BE2C (cell line): ENCODE results near the gene CDK15.

Source experiments
- DNase-seq: peaks from one replicate; pipeline ENCODE4 v3.0.0-alpha.2; 2020
- H3K27me3 ChIP-seq: fragments of 250-450 bp; sonication (Bioruptor Pico); 2 replicates; pipeline ENCODE4 v1.5.1; 2020; ENCODE audit warnings: mild to moderate bottlenecking
- H3K36me3 ChIP-seq: fragments of 250-450 bp; sonication (Bioruptor Pico); 2 replicates; pipeline ENCODE4 v1.5.1; 2020; ENCODE audit warnings: mild to moderate bottlenecking
- H3K4me1 ChIP-seq: fragments of 250-450 bp; sonication (Bioruptor Pico); 2 replicates; pipeline ENCODE4 v1.5.1; 2020
- H3K4me3 ChIP-seq: 2 replicates; pipeline ENCODE4 v1.5.1; 2011; ENCODE audit warnings: low read depth, low read length
- H3K9me3 ChIP-seq: fragments of 250-450 bp; sonication (Bioruptor Pico); 2 replicates; pipeline ENCODE4 v1.5.1; 2020
- TF ChIP-seq, protein P1 (sequence below): IDR thresholded peaks from 2 replicates; pipeline ENCODE4 v1.5.1; 2012; ENCODE audit warnings: mild to moderate bottlenecking, low read depth, low read length

Gene CDK15

DNA sequence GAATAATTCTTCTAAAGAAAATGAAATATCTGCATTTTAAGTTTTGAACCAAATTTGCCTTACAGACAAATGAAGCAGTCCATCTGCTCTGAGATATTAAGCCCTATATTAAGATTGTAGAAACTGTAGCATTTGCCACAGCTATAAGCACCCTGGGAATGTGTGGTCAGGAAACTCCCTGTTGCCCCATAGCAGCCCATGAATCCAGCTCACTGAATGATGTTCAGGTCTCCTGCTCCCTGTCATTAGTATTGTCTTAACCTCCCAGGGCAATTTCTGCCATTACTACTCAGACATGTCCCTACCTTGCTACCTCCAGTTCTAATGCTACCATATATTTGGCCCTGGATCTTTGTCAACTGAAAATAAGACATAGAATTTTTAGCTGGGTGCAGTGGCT, 41.1 kb downstream of the CDK15 start:
- no peak for DNase-seq
- H3K4me1 ChIP-seq = no peaks in the 10 kb centered on the region
- TF ChIP-seq, protein P1, sequence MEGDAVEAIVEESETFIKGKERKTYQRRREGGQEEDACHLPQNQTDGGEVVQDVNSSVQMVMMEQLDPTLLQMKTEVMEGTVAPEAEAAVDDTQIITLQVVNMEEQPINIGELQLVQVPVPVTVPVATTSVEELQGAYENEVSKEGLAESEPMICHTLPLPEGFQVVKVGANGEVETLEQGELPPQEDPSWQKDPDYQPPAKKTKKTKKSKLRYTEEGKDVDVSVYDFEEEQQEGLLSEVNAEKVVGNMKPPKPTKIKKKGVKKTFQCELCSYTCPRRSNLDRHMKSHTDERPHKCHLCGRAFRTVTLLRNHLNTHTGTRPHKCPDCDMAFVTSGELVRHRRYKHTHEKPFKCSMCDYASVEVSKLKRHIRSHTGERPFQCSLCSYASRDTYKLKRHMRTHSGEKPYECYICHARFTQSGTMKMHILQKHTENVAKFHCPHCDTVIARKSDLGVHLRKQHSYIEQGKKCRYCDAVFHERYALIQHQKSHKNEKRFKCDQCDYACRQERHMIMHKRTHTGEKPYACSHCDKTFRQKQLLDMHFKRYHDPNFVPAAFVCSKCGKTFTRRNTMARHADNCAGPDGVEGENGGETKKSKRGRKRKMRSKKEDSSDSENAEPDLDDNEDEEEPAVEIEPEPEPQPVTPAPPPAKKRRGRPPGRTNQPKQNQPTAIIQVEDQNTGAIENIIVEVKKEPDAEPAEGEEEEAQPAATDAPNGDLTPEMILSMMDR = no peak
- no peaks in the 10 kb centered on the region for H3K9me3 ChIP-seq
- H3K36me3 ChIP-seq = no peaks in the 10 kb centered on the region
- no peaks in the 10 kb centered on the region for H3K27me3 ChIP-seq
- no peak overlapping the region for H3K4me3 ChIP-seq

DNA sequence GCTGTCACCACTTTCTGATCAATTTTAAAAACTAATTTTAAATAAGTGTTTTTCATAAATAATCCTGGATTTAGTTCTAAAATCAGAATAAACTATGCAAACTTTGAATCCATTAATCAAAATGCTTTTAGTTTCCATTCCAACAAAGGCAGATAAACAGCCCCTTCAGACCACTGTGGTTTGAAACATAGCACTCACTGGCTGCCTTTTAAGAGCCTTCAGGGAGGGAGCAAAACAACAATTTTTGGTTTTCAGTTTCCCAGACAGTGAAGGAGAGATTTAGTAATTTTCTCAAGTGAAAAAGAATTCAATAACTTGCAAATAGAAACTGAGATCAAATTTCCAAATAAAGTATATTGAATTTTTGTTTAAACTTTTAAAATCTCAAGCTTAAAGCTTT, 46.1 kb downstream of the CDK15 start:
- no peak overlapping the region for H3K4me3 ChIP-seq
- no peaks in the 10 kb centered on the region for H3K27me3 ChIP-seq
- H3K9me3 ChIP-seq = no peaks in the 10 kb centered on the region
- TF ChIP-seq, protein P1 = no peak
- no peak for DNase-seq
- no peaks in the 10 kb centered on the region for H3K4me1 ChIP-seq
- no peaks in the 10 kb centered on the region for H3K36me3 ChIP-seq

DNA sequence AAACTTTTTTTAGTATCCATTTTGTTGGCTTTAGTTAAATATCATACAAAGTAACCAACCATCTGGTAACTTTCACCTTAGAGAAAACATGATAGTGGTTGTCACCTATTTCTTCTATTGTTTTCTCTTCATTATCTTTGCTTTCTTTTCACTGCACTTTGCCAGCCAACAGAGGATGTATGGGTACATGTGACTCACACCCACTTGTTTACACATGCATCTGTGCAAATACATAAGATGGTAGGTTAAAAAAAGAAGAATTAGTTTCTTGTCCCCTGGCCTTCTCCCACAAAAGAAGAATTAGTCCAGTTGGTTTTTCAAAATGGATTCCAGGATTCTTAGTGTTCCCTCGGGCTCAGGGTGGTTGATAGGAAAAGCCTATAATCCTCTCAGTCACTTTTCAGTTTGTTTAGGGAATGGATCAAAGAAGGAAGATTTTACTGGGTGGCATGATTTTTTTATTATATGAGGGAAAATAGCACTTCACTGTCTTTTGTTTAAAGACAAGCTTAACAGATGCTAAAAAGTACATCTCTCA, 46.6 kb downstream of the CDK15 start:
- Histone ChIP-seq H3K4me1 (no peaks in the 10 kb centered on the region), H3K9me3 (no peaks in the 10 kb centered on the region), H3K36me3 (no peaks in the 10 kb centered on the region), H3K4me3 (no peak overlapping the region), H3K27me3 (no peaks in the 10 kb centered on the region)
- TF ChIP-seq, protein P1 = no peak
- DNase-seq = no peak

DNA sequence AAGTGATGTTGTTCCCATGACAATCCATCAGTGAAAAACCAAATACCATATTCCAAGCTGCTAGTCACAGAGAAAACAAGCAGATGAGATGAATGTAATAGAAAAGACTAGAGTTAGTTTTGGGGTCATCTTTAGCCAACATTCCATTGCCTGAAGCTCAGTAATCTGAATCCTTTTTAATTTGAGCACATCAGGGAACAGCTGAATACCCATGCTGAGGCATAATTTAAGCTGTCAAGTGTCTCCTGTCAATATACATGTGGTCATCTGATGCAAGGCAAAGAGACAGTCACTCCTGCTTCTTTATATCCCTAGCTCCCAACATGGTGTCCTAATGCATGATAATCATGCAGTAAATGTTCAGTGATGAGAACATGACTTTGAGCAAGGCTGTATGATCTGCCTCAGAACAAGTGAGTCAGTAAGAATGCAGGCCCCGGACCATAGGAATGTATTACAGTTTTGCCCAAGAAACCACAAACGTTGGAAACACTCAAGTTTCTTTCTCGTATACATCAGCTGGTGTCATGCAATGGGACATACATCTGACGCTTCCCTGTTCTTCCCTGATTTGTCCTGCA, 48.0 kb downstream of the CDK15 start:
- no peaks in the 10 kb centered on the region for H3K36me3 ChIP-seq
- H3K4me1 ChIP-seq = no peaks in the 10 kb centered on the region
- no peaks in the 10 kb centered on the region for H3K9me3 ChIP-seq
- TF ChIP-seq, protein P1 = no peak
- H3K4me3 ChIP-seq = no peak overlapping the region
- H3K27me3 ChIP-seq = no peaks in the 10 kb centered on the region
- DNase-seq = no peak

DNA sequence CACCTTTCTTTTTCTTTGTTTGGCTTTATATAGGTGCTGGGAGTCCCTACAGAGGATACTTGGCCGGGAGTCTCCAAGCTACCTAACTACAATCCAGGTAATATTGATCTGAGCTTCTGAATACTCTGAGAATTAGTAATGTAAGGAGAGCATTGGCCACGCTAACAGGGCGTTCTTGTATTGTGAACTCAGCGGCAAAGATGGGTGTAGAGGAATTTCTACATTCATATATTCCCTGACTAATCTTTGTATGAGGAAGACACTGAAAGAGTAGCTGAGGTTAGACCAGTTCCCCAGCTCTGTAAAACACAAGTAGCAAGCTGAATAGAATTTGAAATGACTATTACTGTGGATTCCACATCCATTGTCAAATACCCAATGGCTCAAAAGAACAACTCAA, 48.5 kb downstream of the CDK15 start:
- Histone ChIP-seq H3K9me3 (no peaks in the 10 kb centered on the region), H3K36me3 (no peaks in the 10 kb centered on the region), H3K4me3 (no peak overlapping the region), H3K4me1 (no peaks in the 10 kb centered on the region), H3K27me3 (no peaks in the 10 kb centered on the region)
- TF ChIP-seq, protein P1 = no peak
- DNase-seq = no peak

DNA sequence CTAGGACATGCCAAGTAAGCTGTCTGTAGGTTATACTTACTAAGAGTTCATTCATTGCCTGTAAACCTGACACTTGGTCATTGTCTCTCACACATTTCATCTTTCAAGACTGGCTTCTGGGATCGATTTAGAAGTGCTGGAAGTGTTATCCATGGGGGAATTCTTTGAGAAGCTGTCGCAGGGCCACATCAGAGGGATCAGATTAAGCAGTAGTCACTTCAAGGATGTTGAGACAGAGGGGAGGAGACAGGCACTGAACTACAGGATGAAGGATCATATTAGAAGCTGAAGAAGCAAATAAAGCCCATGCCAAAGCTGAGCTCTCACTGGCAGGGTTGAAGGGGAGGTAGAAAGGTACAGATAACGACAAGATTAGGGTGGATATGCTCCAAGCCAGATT, 49.0 kb downstream of the CDK15 start:
- Histone ChIP-seq H3K36me3 (no peaks in the 10 kb centered on the region), H3K27me3 (no peaks in the 10 kb centered on the region), H3K4me3 (no peak overlapping the region), H3K9me3 (no peaks in the 10 kb centered on the region), H3K4me1 (no peaks in the 10 kb centered on the region)
- no peak for DNase-seq
- TF ChIP-seq, protein P1 = no peak
